Gastrocnemius medialis (tissue), 4 donors: ENCODE results near the gene RRAGC. TPM values are rescaled to one million over a fixed set of nuclear protein-coding genes. Genes with fewer than 3 reads are reported as not detected.

Experiments
- ATAC-seq, 2 donors: fragments of 150-250 bp; one replicate each; pipeline ENCODE4 v1.9.1; 2016
- DNase-seq, 2 donors: peaks; one replicate each; pipeline ENCODE4 v3.0.0-alpha.2; 2019
- H3K27ac ChIP-seq, 4 donors: fragments of 200-600 bp; sonication (generic); 1 replicate in 1 of 4; 2 replicates in 3 of 4; pipeline ENCODE4 v1.5.1; 2016 to 2018; ENCODE audit warnings: mild to moderate bottlenecking in 2 of 4, moderate library complexity in 1 of 4
- H3K27me3 ChIP-seq, 3 donors: fragments of 200-600 bp; sonication (generic) in 2 of 3; 1 replicate in 1 of 3; 2 replicates in 2 of 3; pipeline versions ENCODE4 v1.5.1 to v1.6.0; 2016 to 2019; ENCODE audit warnings: mild to moderate bottlenecking in 1 of 3, moderate library complexity in 1 of 3
- H3K36me3 ChIP-seq, 2 donors: fragments of 200-600 bp; sonication (generic) in 1 of 2; one replicate each; pipeline ENCODE4 v1.5.1; 2017 to 2018
- H3K4me1 ChIP-seq, 2 donors: fragments of 200-600 bp; sonication (generic) in 1 of 2; one replicate each; pipeline ENCODE4 v1.5.1; 2016 to 2017; ENCODE audit warnings: mild to moderate bottlenecking in 2 of 2
- H3K4me3 ChIP-seq, 4 donors: fragments of 200-600 bp; sonication (generic) in 3 of 4; 1 replicate in 1 of 4; 2 replicates in 3 of 4; pipeline ENCODE4 v1.5.1; 2016 to 2019; ENCODE audit warnings: mild to moderate bottlenecking in 2 of 4
- H3K9me3 ChIP-seq, 3 donors: fragments of 200-600 bp; sonication (generic) in 2 of 3; 1 replicate in 1 of 3; 2 replicates in 2 of 3; pipeline ENCODE4 v1.5.1; 2016 to 2019
- POLR2A ChIP-seq, 2 donors: fragments of 450-650 bp; IDR thresholded peaks; one replicate each; pipeline ENCODE4 v1.6.1; 2017; ENCODE audit warnings: antibody characterized with exemption in 2 of 2, mild to moderate bottlenecking in 2 of 2, moderate library complexity in 2 of 2
- in situ Hi-C, 4 donors: fragments of 200-750 bp; cut with MboI; loops; one replicate each; pipeline versions ENCODE4 v1.15.0 to v1.8.0; 2017; ENCODE audit warnings: low sequenced_read_pairs in 4 of 4
- intact Hi-C: fragments of 100-400 bp; cut with DNase I; formaldehyde crosslinking; loops from one replicate; pipeline ENCODE4 v1.15.1; 2023; ENCODE audit warnings: low total_unique reads
- total RNA-seq, 4 donors: library from RNA; depleted of rRNA; stranded (reverse); fragments of >200 nt; gene quantifications; one replicate each; pipeline versions ENCODE4 v1.1.0 to v1.2.3, GENCODE V29; 2016
- TF ChIP-seq, protein P1 (sequence below), 5 experiments: fragments of 450-650 bp in 3 of 5; fragments of 200-600 bp in 2 of 5; sonication (generic) in 2 of 5; IDR thresholded peaks in 4 of 5; conservative IDR thresholded peaks in 1 of 5; 1 replicate in 4 of 5; 2 replicates in 1 of 5; pipeline ENCODE4 v1.5.1; 2016 to 2019; ENCODE audit warnings: antibody characterized with exemption in 5 of 5, mild to moderate bottlenecking in 3 of 5, moderate library complexity in 3 of 5

The RRAGC gene
- total RNA-seq, result 10 to 100 TPM in 2 of 4 donors, 1 to 10 TPM in 2; 8.0 to 15.5 (median 11.2) TPM

DNA sequence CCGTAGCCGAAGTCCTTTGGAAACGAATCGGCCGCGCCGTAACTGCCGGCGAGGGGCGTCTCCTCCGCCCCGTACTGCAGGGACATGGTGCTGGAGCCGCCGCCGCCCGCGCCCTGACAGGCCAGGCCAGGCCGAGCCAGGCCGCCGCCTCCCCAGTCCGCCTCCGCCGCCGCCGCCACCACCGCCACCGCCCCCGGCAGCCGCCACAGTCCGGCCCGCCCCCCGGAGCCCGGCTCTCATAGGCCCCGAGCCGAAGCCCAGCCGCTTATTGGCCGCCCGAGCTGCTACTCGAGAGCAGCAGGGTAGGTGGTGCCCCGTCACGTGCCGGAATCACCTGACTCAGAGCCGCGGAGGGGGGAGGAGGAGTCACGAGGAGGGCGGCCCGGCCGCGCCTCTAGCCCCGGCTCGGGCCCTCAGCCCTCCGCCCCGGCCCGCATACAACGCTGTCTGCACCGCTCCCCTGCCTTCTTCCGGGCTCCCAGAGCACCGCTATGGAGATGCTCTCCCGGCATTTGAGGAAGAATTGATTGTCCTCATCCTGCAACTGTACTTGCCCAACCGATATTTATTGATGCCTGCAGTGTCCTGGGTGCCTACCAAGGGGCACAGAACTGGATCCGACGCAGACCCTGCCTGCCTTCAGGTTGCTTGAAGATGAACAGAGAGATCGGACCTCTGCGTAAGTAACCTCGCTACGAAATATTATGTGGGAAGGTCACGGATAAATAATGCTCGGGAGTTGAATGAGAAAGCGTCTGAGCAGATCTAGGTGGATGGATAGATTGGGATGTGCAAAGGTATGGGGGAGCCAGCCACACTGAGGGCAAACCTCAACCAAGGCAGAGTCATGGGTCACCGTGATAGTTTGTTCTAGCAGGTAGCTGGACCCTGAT, at the start of gene RRAGC:
RRAGC (minus strand) TSS at position 212 of the 893 bp plus-strand sequence; CDS start at position 86, 126 bp downstream.
- TF ChIP-seq, protein P1, sequence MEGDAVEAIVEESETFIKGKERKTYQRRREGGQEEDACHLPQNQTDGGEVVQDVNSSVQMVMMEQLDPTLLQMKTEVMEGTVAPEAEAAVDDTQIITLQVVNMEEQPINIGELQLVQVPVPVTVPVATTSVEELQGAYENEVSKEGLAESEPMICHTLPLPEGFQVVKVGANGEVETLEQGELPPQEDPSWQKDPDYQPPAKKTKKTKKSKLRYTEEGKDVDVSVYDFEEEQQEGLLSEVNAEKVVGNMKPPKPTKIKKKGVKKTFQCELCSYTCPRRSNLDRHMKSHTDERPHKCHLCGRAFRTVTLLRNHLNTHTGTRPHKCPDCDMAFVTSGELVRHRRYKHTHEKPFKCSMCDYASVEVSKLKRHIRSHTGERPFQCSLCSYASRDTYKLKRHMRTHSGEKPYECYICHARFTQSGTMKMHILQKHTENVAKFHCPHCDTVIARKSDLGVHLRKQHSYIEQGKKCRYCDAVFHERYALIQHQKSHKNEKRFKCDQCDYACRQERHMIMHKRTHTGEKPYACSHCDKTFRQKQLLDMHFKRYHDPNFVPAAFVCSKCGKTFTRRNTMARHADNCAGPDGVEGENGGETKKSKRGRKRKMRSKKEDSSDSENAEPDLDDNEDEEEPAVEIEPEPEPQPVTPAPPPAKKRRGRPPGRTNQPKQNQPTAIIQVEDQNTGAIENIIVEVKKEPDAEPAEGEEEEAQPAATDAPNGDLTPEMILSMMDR (IDR thresholded peaks at IDR 0.05 in 4 of 5, conservative IDR thresholded peaks at IDR 0.05 in 1 of 5), result peak in 1 of 5 experiments; percentile 24
- TF ChIP-seq POLR2A (IDR thresholded peaks at IDR 0.05), result peak; percentile 91 to 94
- H3K4me1 ChIP-seq, result peaks cover 45 to 65% of the 10 kb centered on the region in 2 donors
- in situ Hi-C loops, result loop anchor here in 3 of 4 donors (10.0 to 25.0 kb wide), 3 partner anchors 135 to 227 kb away; partner anchors contain the start of gene AKIRIN1 (in 1 of the 3)

GRCh38 chr1:38908821-38909220, 49.2 kb upstream of the RRAGC start:
- DNase-seq (no peak), ATAC-seq (no peak)
- Histone ChIP-seq H3K27ac (no peak overlapping the region), H3K36me3 (no peaks in the 10 kb centered on the region), H3K9me3 (peaks cover 0 to 5% (median 0%) of the 10 kb centered on the region in 3 donors), H3K4me1 (no peaks in the 10 kb centered on the region), H3K4me3 (no peak overlapping the region), H3K27me3 (no peaks in the 10 kb centered on the region)
- intact Hi-C loops, result no loop called here
- TF ChIP-seq POLR2A (IDR thresholded peaks at IDR 0.05), result no peak
- TF ChIP-seq, protein P1 (IDR thresholded peaks at IDR 0.05 in 4 of 5, conservative IDR thresholded peaks at IDR 0.05 in 1 of 5), result no peak
- in situ Hi-C loops, result no loop called here

More for the DNA sequence above, at the start of gene RRAGC:
- DNase-seq, result peak; percentile 100
- intact Hi-C loops, result loop anchor here (1.0 to 10.0 kb wide), 5 partner anchors 13 to 1051 kb away; partner anchors contain the start of genes AKIRIN1, MYCBP, NDUFS5 and YRDC
- Histone ChIP-seq H3K27ac (peak within 1 kb of the TSS; percentile 93 to 96 (median 94)), H3K9me3 (no peaks in the 10 kb centered on the region), H3K4me3 (peak within 1 kb of the TSS; percentile 75 to 95 (median 86)), H3K27me3 (no peaks in the 10 kb centered on the region), H3K36me3 (peaks cover 0 to 22% of the 10 kb centered on the region in 2 donors)
- peak; percentile 90 for ATAC-seq

- Histone ChIP-seq H3K9me3 (peaks cover 0 to 5% (median 0%) of the 10 kb centered on the region in 3 donors), H3K27me3 (no peaks in the 10 kb centered on the region), H3K27ac (no peak overlapping the region), H3K36me3 (no peaks in the 10 kb centered on the region), H3K4me1 (no peaks in the 10 kb centered on the region), H3K4me3 (no peak overlapping the region)
- ATAC-seq, result no peak
- in situ Hi-C loops, result no loop called here
- no peak for DNase-seq
- TF ChIP-seq POLR2A (IDR thresholded peaks at IDR 0.05), result no peak
- TF ChIP-seq, protein P1 (IDR thresholded peaks at IDR 0.05 in 4 of 5, conservative IDR thresholded peaks at IDR 0.05 in 1 of 5), result no peak
- intact Hi-C loops, result no loop called here
These were observed 46.4 kb upstream of the RRAGC start for GRCh38 chr1:38905985-38906384.

DNA sequence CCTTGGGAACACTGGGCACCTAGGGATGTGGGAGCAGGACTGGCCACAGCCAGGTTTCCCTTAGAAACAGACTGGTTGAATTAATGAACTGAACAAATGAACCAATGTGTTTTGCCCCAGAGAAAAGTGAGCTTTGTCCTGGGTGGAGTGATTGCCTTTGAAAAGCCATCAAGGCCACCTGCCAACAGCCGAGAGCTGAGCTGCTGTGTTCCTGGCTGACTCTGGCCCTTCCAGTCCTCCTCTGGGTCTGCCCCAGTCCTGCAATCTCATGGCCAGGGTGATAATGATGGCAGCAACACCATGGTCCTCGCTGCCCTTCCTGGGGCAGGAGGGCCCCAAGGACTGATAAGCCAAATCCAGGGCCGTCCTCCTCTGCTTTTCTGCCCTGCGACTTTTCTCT, 40.0 kb upstream of the RRAGC start:
- TF ChIP-seq POLR2A (IDR thresholded peaks at IDR 0.05), result no peak
- H3K4me3 ChIP-seq, result no peak overlapping the region
- ATAC-seq (no peak), DNase-seq (no peak)
- no peaks in the 10 kb centered on the region for H3K27me3 ChIP-seq
- in situ Hi-C loops (no loop called here), intact Hi-C loops (no loop called here)
- H3K36me3 ChIP-seq, result no peaks in the 10 kb centered on the region
- H3K4me1 ChIP-seq, result no peaks in the 10 kb centered on the region
- no peaks in the 10 kb centered on the region for H3K9me3 ChIP-seq
- H3K27ac ChIP-seq, result no peak overlapping the region

- in situ Hi-C loops, result no loop called here
These were observed 39.2 kb upstream of the RRAGC start for GRCh38 chr1:38898653-38899230.

More at GRCh38 chr1:38898653-38899230, 39.2 kb upstream of the RRAGC start:
- DNase-seq (no peak), ATAC-seq (no peak)
- Histone ChIP-seq H3K27ac (no peak overlapping the region), H3K4me1 (no peaks in the 10 kb centered on the region), H3K9me3 (no peaks in the 10 kb centered on the region), H3K36me3 (no peaks in the 10 kb centered on the region), H3K27me3 (no peaks in the 10 kb centered on the region), H3K4me3 (no peak overlapping the region)
- intact Hi-C loops, result no loop called here
- TF ChIP-seq POLR2A (IDR thresholded peaks at IDR 0.05), result no peak
- TF ChIP-seq, protein P1 (IDR thresholded peaks at IDR 0.05 in 4 of 5, conservative IDR thresholded peaks at IDR 0.05 in 1 of 5), result no peak
